Mesenchymal stem cell (in vitro differentiated cells and primary cell): ENCODE data around the gene PRDM2.

ENCODE experiments used
- DNase-seq: peaks from one replicate; pipeline ENCODE4 v3.0.0-alpha.2; 2013
- H2AFZ ChIP-seq: one replicate; pipeline ENCODE4 v1.6.1; 2013; ENCODE audit warnings: low read depth, mild to moderate bottlenecking, control low read depth, inconsistent platforms, low read length, moderate library complexity
- H2AK5ac ChIP-seq: 2 replicates; pipeline ENCODE4 v1.6.1; 2013; ENCODE audit warnings: low read length, moderate library complexity, mild to moderate bottlenecking, inconsistent platforms; ENCODE audit not compliant: severe bottlenecking
- H2BK120ac ChIP-seq: one replicate; pipeline ENCODE4 v1.6.1; 2013; ENCODE audit warnings: low read depth, mild to moderate bottlenecking, inconsistent platforms, low read length, moderate library complexity
- H2BK12ac ChIP-seq, 2 experiments: one replicate each; pipeline ENCODE4 v1.6.1; 2013; ENCODE audit warnings: inconsistent platforms in 2 of 2, low read length in 2 of 2, mild to moderate bottlenecking in 2 of 2, moderate library complexity in 2 of 2, control low read depth in 1 of 2
- H2BK15ac ChIP-seq: one replicate; pipeline ENCODE4 v1.6.1; 2013; ENCODE audit warnings: mild to moderate bottlenecking, low read depth, inconsistent platforms; ENCODE audit not compliant: poor library complexity, severe bottlenecking
- H2BK5ac ChIP-seq: 2 replicates; pipeline ENCODE4 v1.6.1; 2013; ENCODE audit warnings: low read depth, mild to moderate bottlenecking, low read length, control low read depth, inconsistent platforms; ENCODE audit not compliant: poor library complexity, severe bottlenecking
- H3K14ac ChIP-seq, 2 experiments: one replicate each; pipeline ENCODE4 v1.6.1; 2013; ENCODE audit warnings: inconsistent platforms in 2 of 2, low read length in 2 of 2, control low read depth in 1 of 2, mild to moderate bottlenecking in 1 of 2, moderate library complexity in 1 of 2
- H3K18ac ChIP-seq, 2 experiments: one replicate each; pipeline ENCODE4 v1.6.1; 2013; ENCODE audit warnings: inconsistent platforms in 2 of 2, low read length in 2 of 2, control low read depth in 1 of 2, low read depth in 1 of 2, mild to moderate bottlenecking in 1 of 2
- H3K23ac ChIP-seq, 2 experiments: one replicate each; pipeline ENCODE4 v1.6.1; 2013; ENCODE audit warnings: inconsistent platforms in 2 of 2, low read length in 2 of 2, mild to moderate bottlenecking in 2 of 2, moderate library complexity in 2 of 2, control low read depth in 1 of 2
- H3K27ac ChIP-seq: 2 replicates; pipeline ENCODE4 v1.5.1; 2013; ENCODE audit warnings: mild to moderate bottlenecking, moderate library complexity, low read length, control low read depth, inconsistent platforms; ENCODE audit not compliant: poor library complexity, severe bottlenecking
- H3K27me3 ChIP-seq, 2 experiments: 2 replicates each; pipeline versions ENCODE4 v1.6.1 to v1.7.0; 2013; ENCODE audit warnings: low read length in 2 of 2, mild to moderate bottlenecking in 2 of 2, moderate library complexity in 2 of 2, control low read depth in 1 of 2, inconsistent platforms in 1 of 2; ENCODE audit not compliant: control insufficient read depth in 1 of 2, insufficient read depth in 1 of 2
- H3K36me3 ChIP-seq, 2 experiments: 2 replicates each; pipeline versions ENCODE4 v1.6.1 to v1.7.0; 2013; ENCODE audit warnings: low read length in 2 of 2, control low read depth in 1 of 2, inconsistent platforms in 1 of 2, low read depth in 1 of 2, mild to moderate bottlenecking in 1 of 2; ENCODE audit not compliant: insufficient read depth in 2 of 2, control insufficient read depth in 1 of 2
- H3K4ac ChIP-seq, 2 experiments: one replicate each; pipeline ENCODE4 v1.6.1; 2013; ENCODE audit warnings: inconsistent platforms in 2 of 2, low read length in 2 of 2, mild to moderate bottlenecking in 2 of 2, moderate library complexity in 2 of 2, control low read depth in 1 of 2, low read depth in 1 of 2
- H3K4me1 ChIP-seq: 2 replicates; pipeline ENCODE4 v1.6.1; 2013; ENCODE audit warnings: low read depth, low read length, control low read depth; ENCODE audit not compliant: control insufficient read depth, insufficient read depth
- H3K4me2 ChIP-seq: 2 replicates; pipeline ENCODE4 v1.6.1; 2013; ENCODE audit warnings: low read length, mild to moderate bottlenecking, inconsistent platforms; ENCODE audit not compliant: poor library complexity, severe bottlenecking
- H3K4me3 ChIP-seq, 2 experiments: 2 replicates each; pipeline versions ENCODE4 v1.5.1 to v1.7.0; 2013; ENCODE audit warnings: low read length in 2 of 2, mild to moderate bottlenecking in 2 of 2, control low read depth in 1 of 2, low read depth in 1 of 2; ENCODE audit not compliant: insufficient read depth in 1 of 2
- H3K79me1 ChIP-seq: replicated peaks from 2 replicates; pipeline ENCODE4 v1.6.1; 2013; ENCODE audit warnings: mild to moderate bottlenecking, control low read depth, low read length, inconsistent platforms; ENCODE audit not compliant: poor library complexity, severe bottlenecking
- H3K9ac ChIP-seq: 2 replicates; pipeline ENCODE4 v1.7.0; 2013; ENCODE audit warnings: mild to moderate bottlenecking, low read length, moderate library complexity
- H3K9me3 ChIP-seq: 2 replicates; pipeline ENCODE4 v1.7.0; 2013; ENCODE audit warnings: mild to moderate bottlenecking, low read length; ENCODE audit not compliant: control insufficient read depth
- H4K8ac ChIP-seq: one replicate; pipeline ENCODE4 v1.6.1; 2013; ENCODE audit warnings: inconsistent platforms, mild to moderate bottlenecking, low read length, moderate library complexity
- H4K91ac ChIP-seq: one replicate; pipeline ENCODE4 v1.6.1; 2013; ENCODE audit warnings: mild to moderate bottlenecking, low read length, inconsistent platforms
- WGBS: methylation state at CpG from one replicate; pipeline ENCODE4 v1.1.7; 2013; ENCODE audit warnings: mixed read lengths; 5-methylcytosine and 5-hydroxymethylcytosine counted together

The PRDM2 gene

GRCh38 chr1:13782634-13783360 is 82.8 kb downstream of the PRDM2 start:
- no peak for DNase-seq
- Histone ChIP-seq H3K4me3 (peak overlapping the region in 1 of 2 experiments; percentile 74), H3K27me3 (no peaks in the 10 kb centered on the region), H2AK5ac (peak overlapping the region; percentile 71), H2BK5ac (no peak overlapping the region), H2BK120ac (no peak overlapping the region), H4K91ac (no peak overlapping the region), H3K14ac (no peak overlapping the region), H2BK12ac (no peak overlapping the region), H3K36me3 (peaks cover 30 to 73% of the 10 kb centered on the region in 2 experiments), H3K9ac (peak overlapping the region; percentile 81), H3K23ac (no peak overlapping the region), H3K9me3 (no peaks in the 10 kb centered on the region), H3K27ac (peak overlapping the region; percentile 86), H3K79me1 (peaks cover 31% of the 10 kb centered on the region), H3K18ac (no peak overlapping the region), H2BK15ac (no peak overlapping the region), H4K8ac (no peak overlapping the region), H3K4me1 (peaks cover 19% of the 10 kb centered on the region), H3K4me2 (no peak overlapping the region), H2AFZ (no peak overlapping the region), H3K4ac (no peak overlapping the region)
- WGBS, result 99% methylated on average over 10 of the region's 12 CpGs

GRCh38 chr1:13783551-13783950 is 83.6 kb downstream of the PRDM2 start:
- Histone ChIP-seq H3K4me2 (no peak overlapping the region), H2AK5ac (peak overlapping the region; percentile 71), H3K27me3 (no peaks in the 10 kb centered on the region), H3K79me1 (peaks cover 29% of the 10 kb centered on the region), H3K4ac (no peak overlapping the region), H2BK12ac (no peak overlapping the region), H3K9ac (peak overlapping the region; percentile 81), H4K8ac (no peak overlapping the region), H3K4me1 (peaks cover 19% of the 10 kb centered on the region), H4K91ac (no peak overlapping the region), H3K4me3 (peak overlapping the region in 1 of 2 experiments; percentile 74), H2BK15ac (no peak overlapping the region), H2BK5ac (peak overlapping the region; percentile 3), H3K9me3 (no peaks in the 10 kb centered on the region), H3K14ac (no peak overlapping the region), H2BK120ac (no peak overlapping the region), H3K36me3 (peaks cover 25 to 70% of the 10 kb centered on the region in 2 experiments), H3K27ac (peak overlapping the region; percentile 86), H3K23ac (no peak overlapping the region), H3K18ac (no peak overlapping the region), H2AFZ (no peak overlapping the region)
- 73% methylated on average over 5 of the region's 5 CpGs for WGBS
- DNase-seq, result peak; percentile 11

- Histone ChIP-seq H3K4me2 (no peak overlapping the region), H3K4ac (no peak overlapping the region), H3K9me3 (no peaks in the 10 kb centered on the region), H3K4me3 (no peak overlapping the region), H3K36me3 (peaks cover 22 to 68% of the 10 kb centered on the region in 2 experiments), H3K79me1 (peaks cover 32% of the 10 kb centered on the region), H4K8ac (no peak overlapping the region), H2AK5ac (no peak overlapping the region), H3K4me1 (peaks cover 19% of the 10 kb centered on the region), H3K14ac (no peak overlapping the region), H3K27me3 (no peaks in the 10 kb centered on the region), H3K18ac (no peak overlapping the region), H2BK120ac (no peak overlapping the region), H2BK5ac (no peak overlapping the region), H3K23ac (no peak overlapping the region), H4K91ac (no peak overlapping the region), H3K9ac (peak overlapping the region; percentile 44), H2BK15ac (no peak overlapping the region), H2AFZ (no peak overlapping the region), H2BK12ac (no peak overlapping the region), H3K27ac (peak overlapping the region; percentile 65)
- peak; percentile 24 for DNase-seq
- 94% methylated on average over 4 of the region's 5 CpGs for WGBS
These were observed 85.0 kb downstream of the PRDM2 start for GRCh38 chr1:13784971-13785370.

GRCh38 chr1:13786541-13786940 is 86.6 kb downstream of the PRDM2 start:
- Histone ChIP-seq H3K36me3 (peaks cover 19 to 69% of the 10 kb centered on the region in 2 experiments), H2AK5ac (no peak overlapping the region), H3K27me3 (no peaks in the 10 kb centered on the region), H4K8ac (no peak overlapping the region), H3K27ac (no peak overlapping the region), H3K4ac (no peak overlapping the region), H3K4me2 (no peak overlapping the region), H4K91ac (no peak overlapping the region), H3K14ac (no peak overlapping the region), H3K9me3 (no peaks in the 10 kb centered on the region), H2BK120ac (no peak overlapping the region), H2BK12ac (no peak overlapping the region), H3K9ac (no peak overlapping the region), H3K4me1 (peaks cover 19% of the 10 kb centered on the region), H2AFZ (no peak overlapping the region), H2BK5ac (no peak overlapping the region), H3K4me3 (no peak overlapping the region), H3K23ac (no peak overlapping the region), H3K79me1 (peaks cover 35% of the 10 kb centered on the region), H3K18ac (no peak overlapping the region), H2BK15ac (no peak overlapping the region)
- no peak for DNase-seq
- WGBS, result 98% methylated on average over 10 of the region's 10 CpGs
